ENCODE measurements around the gene BBX.

BBX gene

GRCh38 chr3:107791450-107791849 is 268.7 kb downstream of the BBX start:
- no peaks in the 10 kb centered on the region for H3K27me3 ChIP-seq (ENCODE audit: control insufficient read depth, insufficient read depth, low read length)
- H3K4me2 ChIP-seq (ENCODE audit: low read length) = no peak overlapping the region
- H3K9ac ChIP-seq = no peak overlapping the region
- H3K36me3 ChIP-seq (ENCODE audit: control insufficient read depth, insufficient read depth, low read length) = no peaks in the 10 kb centered on the region
- no peak overlapping the region for H3K27ac ChIP-seq
- H3K79me2 ChIP-seq = no peaks in the 10 kb centered on the region
- H3K4me3 ChIP-seq (ENCODE audit: low read depth, low read length) = no peak overlapping the region
- TF ChIP-seq CTCF (IDR thresholded peaks at IDR 0.05) = no peak
- H3K9me3 ChIP-seq (ENCODE audit: control insufficient read depth, low read length) = no peaks in the 10 kb centered on the region
- peaks cover 5% of the 10 kb centered on the region for H3K4me1 ChIP-seq
- H2AFZ ChIP-seq = no peak overlapping the region

- H2AFZ ChIP-seq = no peak overlapping the region
- H3K4me2 ChIP-seq (ENCODE audit: low read length) = no peak overlapping the region
- peaks cover 3% of the 10 kb centered on the region for H3K4me1 ChIP-seq
- H3K9ac ChIP-seq = no peak overlapping the region
- H3K4me3 ChIP-seq (ENCODE audit: low read depth, low read length) = no peak overlapping the region
- no peak overlapping the region for H3K27ac ChIP-seq
- no peaks in the 10 kb centered on the region for H3K9me3 ChIP-seq (ENCODE audit: control insufficient read depth, low read length)
- no peaks in the 10 kb centered on the region for H3K27me3 ChIP-seq (ENCODE audit: control insufficient read depth, insufficient read depth, low read length)
- TF ChIP-seq CTCF (IDR thresholded peaks at IDR 0.05) = no peak
- no peaks in the 10 kb centered on the region for H3K36me3 ChIP-seq (ENCODE audit: control insufficient read depth, insufficient read depth, low read length)
- H3K79me2 ChIP-seq = no peaks in the 10 kb centered on the region
Measured at GRCh38 chr3:107794664-107795443, 272.1 kb downstream of the BBX start.

- H3K9me3 ChIP-seq (ENCODE audit: control insufficient read depth, low read length) = no peaks in the 10 kb centered on the region
- no peak for TF ChIP-seq CTCF (IDR thresholded peaks at IDR 0.05)
- H3K79me2 ChIP-seq = no peaks in the 10 kb centered on the region
- H3K4me2 ChIP-seq (ENCODE audit: low read length) = no peak overlapping the region
- no peak overlapping the region for H2AFZ ChIP-seq
- H3K27ac ChIP-seq = no peak overlapping the region
- H3K9ac ChIP-seq = no peak overlapping the region
- H3K27me3 ChIP-seq (ENCODE audit: control insufficient read depth, insufficient read depth, low read length) = no peaks in the 10 kb centered on the region
- no peaks in the 10 kb centered on the region for H3K36me3 ChIP-seq (ENCODE audit: control insufficient read depth, insufficient read depth, low read length)
- no peak overlapping the region for H3K4me3 ChIP-seq (ENCODE audit: low read depth, low read length)
- peaks cover 3% of the 10 kb centered on the region for H3K4me1 ChIP-seq
Measured at GRCh38 chr3:107795514-107796094, 272.8 kb downstream of the BBX start.

- Histone ChIP-seq H3K27ac (no peak overlapping the region), H3K4me1 (peaks cover 3% of the 10 kb centered on the region), H3K9ac (no peak overlapping the region), H3K4me3 (ENCODE audit: low read depth, low read length) (no peak overlapping the region), H3K27me3 (ENCODE audit: control insufficient read depth, insufficient read depth, low read length) (no peaks in the 10 kb centered on the region), H3K36me3 (ENCODE audit: control insufficient read depth, insufficient read depth, low read length) (no peaks in the 10 kb centered on the region), H3K79me2 (no peaks in the 10 kb centered on the region), H2AFZ (no peak overlapping the region), H3K9me3 (ENCODE audit: control insufficient read depth, low read length) (no peaks in the 10 kb centered on the region), H3K4me2 (ENCODE audit: low read length) (no peak overlapping the region)
- TF ChIP-seq CTCF (IDR thresholded peaks at IDR 0.05) = no peak
Measured at GRCh38 chr3:107796791-107797190, 274.0 kb downstream of the BBX start.

GRCh38 chr3:107797586-107797985 is 274.8 kb downstream of the BBX start:
- H2AFZ ChIP-seq = no peak overlapping the region
- no peaks in the 10 kb centered on the region for H3K9me3 ChIP-seq (ENCODE audit: control insufficient read depth, low read length)
- no peak overlapping the region for H3K9ac ChIP-seq
- H3K4me3 ChIP-seq (ENCODE audit: low read depth, low read length) = no peak overlapping the region
- no peak for TF ChIP-seq CTCF (IDR thresholded peaks at IDR 0.05)
- no peaks in the 10 kb centered on the region for H3K36me3 ChIP-seq (ENCODE audit: control insufficient read depth, insufficient read depth, low read length)
- H3K4me1 ChIP-seq = peaks cover 3% of the 10 kb centered on the region
- no peak overlapping the region for H3K27ac ChIP-seq
- H3K4me2 ChIP-seq (ENCODE audit: low read length) = no peak overlapping the region
- H3K27me3 ChIP-seq (ENCODE audit: control insufficient read depth, insufficient read depth, low read length) = no peaks in the 10 kb centered on the region
- no peaks in the 10 kb centered on the region for H3K79me2 ChIP-seq
